Measurements from ENCODE around the gene DYNLT5.
"Not testable (repeated sequence)": the region's sequence is repeated elsewhere in the genome, so short reads cannot be mapped to it uniquely, and the experiment has no call there.

Gene DYNLT5

GRCh38 chr1:66791621-66792610, 39.7 kb downstream of the DYNLT5 start:
- no peaks in the 10 kb centered on the region for H3K27me3 ChIP-seq
- intact Hi-C loops (cut with DNase I; ENCODE audit: low total_unique reads), result no loop called here
- no peak for DNase-seq
- H3K27ac ChIP-seq, result no peak overlapping the region
- H3K4me3 ChIP-seq, result no peak overlapping the region
- H3K4me1 ChIP-seq, result no peaks in the 10 kb centered on the region
- no peaks in the 10 kb centered on the region for H3K9me3 ChIP-seq
- no peaks in the 10 kb centered on the region for H3K36me3 ChIP-seq
- TF ChIP-seq CTCF (IDR thresholded peaks at IDR 0.05), result no peak

GRCh38 chr1:66795839-66796238, 43.6 kb downstream of the DYNLT5 start:
- H3K36me3 ChIP-seq; DNase-seq; H3K27ac ChIP-seq; H3K27me3 ChIP-seq; H3K4me3 ChIP-seq; H3K9me3 ChIP-seq; intact Hi-C loops (cut with DNase I; ENCODE audit: low total_unique reads); H3K4me1 ChIP-seq: not testable (repeated sequence)

GRCh38 chr1:66809245-66809644, 57.0 kb downstream of the DYNLT5 start:
- no peak for TF ChIP-seq CTCF (IDR thresholded peaks at IDR 0.05)
- H3K4me1 ChIP-seq, result no peaks in the 10 kb centered on the region
- intact Hi-C loops (cut with DNase I; ENCODE audit: low total_unique reads), result no loop called here

GRCh38 chr1:66809736-66810326, 57.6 kb downstream of the DYNLT5 start:
- H3K27ac ChIP-seq, result no peak overlapping the region
- intact Hi-C loops (cut with DNase I; ENCODE audit: low total_unique reads), result no loop called here
- H3K36me3 ChIP-seq, result no peaks in the 10 kb centered on the region
- H3K27me3 ChIP-seq, result no peaks in the 10 kb centered on the region
- H3K4me3 ChIP-seq, result no peak overlapping the region
- H3K4me1 ChIP-seq, result no peaks in the 10 kb centered on the region
- H3K9me3 ChIP-seq, result no peaks in the 10 kb centered on the region
- TF ChIP-seq CTCF (IDR thresholded peaks at IDR 0.05), result no peak
- DNase-seq, result no peak

More at GRCh38 chr1:66809245-66809644, 57.0 kb downstream of the DYNLT5 start:
- no peaks in the 10 kb centered on the region for H3K9me3 ChIP-seq
- DNase-seq, result no peak
- H3K36me3 ChIP-seq, result no peaks in the 10 kb centered on the region
- H3K27ac ChIP-seq, result no peak overlapping the region
- no peak overlapping the region for H3K4me3 ChIP-seq
- no peaks in the 10 kb centered on the region for H3K27me3 ChIP-seq

- H3K9me3 ChIP-seq, result no peaks in the 10 kb centered on the region
- intact Hi-C loops (cut with DNase I; ENCODE audit: low total_unique reads), result no loop called here
- no peak for DNase-seq
- H3K27me3 ChIP-seq, result no peaks in the 10 kb centered on the region
- no peak for TF ChIP-seq CTCF (IDR thresholded peaks at IDR 0.05)
- H3K36me3 ChIP-seq, result peaks cover 0 to 10% (median 0%) of the 10 kb centered on the region in 3 donors
- no peaks in the 10 kb centered on the region for H3K4me1 ChIP-seq
- H3K27ac ChIP-seq, result no peak overlapping the region
- no peak overlapping the region for H3K4me3 ChIP-seq
These were observed 72.5 kb downstream of the DYNLT5 start for GRCh38 chr1:66824771-66825170.

Measured in tibial artery (tissue), 4 donors.